Prostate gland (tissue), 2 donors: ENCODE measurements around the gene CAMTA2. TPM values are rescaled to one million over a fixed set of nuclear protein-coding genes. Genes with fewer than 3 reads are reported as not detected.

Source experiments
- DNase-seq: peaks from one replicate; pipeline ENCODE4 v3.0.0-alpha.2; 2019; ENCODE audit warnings: low spot score
- H3K27ac ChIP-seq, 2 donors: fragments of 200-600 bp; sonication (generic); 2 replicates each; pipeline ENCODE4 v1.5.1; 2017 to 2019
- H3K27me3 ChIP-seq: fragments of 200-600 bp; sonication (generic); replicated peaks from 2 replicates; pipeline ENCODE4 v1.5.1; 2019; ENCODE audit not compliant: insufficient read depth
- H3K36me3 ChIP-seq, 2 donors: fragments of 200-600 bp; sonication (generic); 1 replicate in 1 of 2; 2 replicates in 1 of 2; pipeline versions ENCODE4 v1.5.1 to v1.8.1; 2017 to 2019
- H3K4me1 ChIP-seq: fragments of 200-600 bp; sonication (generic); replicated peaks from 2 replicates; pipeline ENCODE4 v1.5.1; 2019
- H3K4me3 ChIP-seq, 2 donors: fragments of 200-600 bp; sonication (generic); 2 replicates each; pipeline ENCODE4 v1.5.1; 2017 to 2019
- H3K9me3 ChIP-seq: fragments of 200-600 bp; sonication (generic); 2 replicates; pipeline ENCODE4 v1.5.1; 2017
- POLR2A ChIP-seq: fragments of 450-650 bp; IDR thresholded peaks from one replicate; pipeline ENCODE4 v1.6.1; 2016; ENCODE audit warnings: antibody characterized with exemption, mild to moderate bottlenecking
- POLR2AphosphoS5 ChIP-seq: sonication (generic); formaldehyde crosslinking; IDR thresholded peaks from one replicate; pipeline ENCODE4 v1.6.1; 2017; ENCODE audit warnings: antibody characterized with exemption
- WGBS: methylation state at CpG from one replicate; pipeline ENCODE4 v1.1.5; 2018; 5-methylcytosine and 5-hydroxymethylcytosine counted together
- intact Hi-C: fragments of 100-400 bp; cut with DNase I; formaldehyde crosslinking; loops from one replicate; pipeline ENCODE4 v1.14.2; 2022
- total RNA-seq, 2 donors: library from RNA; depleted of rRNA; stranded (reverse); fragments of >200 nt; gene quantifications; one replicate each; pipeline ENCODE4 v1.1.0, GENCODE V29; 2016
- TF ChIP-seq, protein P1 (sequence below), 4 experiments: fragments of 200-600 bp in 2 of 4; fragments of 450-650 bp in 2 of 4; sonication (generic) in 2 of 4; IDR thresholded peaks; 1 replicate in 3 of 4; 2 replicates in 1 of 4; pipeline ENCODE4 v1.5.1; 2016 to 2019; ENCODE audit warnings: antibody characterized with exemption in 4 of 4, mild to moderate bottlenecking in 2 of 4, moderate library complexity in 2 of 4

CAMTA2 gene
- total RNA-seq, 2 donors from 2014 or later, result 13.6 to 40.2 TPM

DNA sequence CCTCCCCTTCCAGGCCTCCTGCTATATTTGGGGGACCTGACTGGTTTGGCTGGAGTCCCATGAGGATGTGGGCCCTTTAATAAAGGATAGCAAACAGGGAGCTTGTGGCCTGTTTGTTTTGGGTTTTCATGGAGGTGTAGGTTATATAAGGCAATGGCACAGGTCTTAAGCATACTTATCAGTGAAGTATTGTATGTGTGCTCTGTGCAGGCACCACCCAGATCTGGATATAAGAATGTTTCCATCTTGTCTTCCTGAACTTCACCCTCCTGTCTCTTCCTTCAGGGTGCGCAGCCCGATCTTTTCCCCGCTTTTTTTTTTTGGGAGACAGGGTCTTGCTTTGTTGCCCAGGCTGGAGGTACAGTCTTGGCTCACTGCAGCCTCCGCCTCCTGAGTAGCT is 37.1 kb upstream of the CAMTA2 start:
- DNase-seq, result no peak
- Histone ChIP-seq H3K9me3 (no peaks in the 10 kb centered on the region), H3K4me3 (no peak overlapping the region), H3K4me1 (no peaks in the 10 kb centered on the region), H3K27ac (no peak overlapping the region), H3K36me3 (peaks cover 0 to 23% of the 10 kb centered on the region in 2 donors), H3K27me3 (no peaks in the 10 kb centered on the region)
- TF ChIP-seq POLR2A, result no peak
- TF ChIP-seq, protein P1, sequence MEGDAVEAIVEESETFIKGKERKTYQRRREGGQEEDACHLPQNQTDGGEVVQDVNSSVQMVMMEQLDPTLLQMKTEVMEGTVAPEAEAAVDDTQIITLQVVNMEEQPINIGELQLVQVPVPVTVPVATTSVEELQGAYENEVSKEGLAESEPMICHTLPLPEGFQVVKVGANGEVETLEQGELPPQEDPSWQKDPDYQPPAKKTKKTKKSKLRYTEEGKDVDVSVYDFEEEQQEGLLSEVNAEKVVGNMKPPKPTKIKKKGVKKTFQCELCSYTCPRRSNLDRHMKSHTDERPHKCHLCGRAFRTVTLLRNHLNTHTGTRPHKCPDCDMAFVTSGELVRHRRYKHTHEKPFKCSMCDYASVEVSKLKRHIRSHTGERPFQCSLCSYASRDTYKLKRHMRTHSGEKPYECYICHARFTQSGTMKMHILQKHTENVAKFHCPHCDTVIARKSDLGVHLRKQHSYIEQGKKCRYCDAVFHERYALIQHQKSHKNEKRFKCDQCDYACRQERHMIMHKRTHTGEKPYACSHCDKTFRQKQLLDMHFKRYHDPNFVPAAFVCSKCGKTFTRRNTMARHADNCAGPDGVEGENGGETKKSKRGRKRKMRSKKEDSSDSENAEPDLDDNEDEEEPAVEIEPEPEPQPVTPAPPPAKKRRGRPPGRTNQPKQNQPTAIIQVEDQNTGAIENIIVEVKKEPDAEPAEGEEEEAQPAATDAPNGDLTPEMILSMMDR (IDR thresholded peaks at IDR 0.05), result no peak
- TF ChIP-seq POLR2AphosphoS5, result no peak
- WGBS, result 98% methylated on average over 4 of the region's 4 CpGs
- intact Hi-C loops, result no loop called here

DNA sequence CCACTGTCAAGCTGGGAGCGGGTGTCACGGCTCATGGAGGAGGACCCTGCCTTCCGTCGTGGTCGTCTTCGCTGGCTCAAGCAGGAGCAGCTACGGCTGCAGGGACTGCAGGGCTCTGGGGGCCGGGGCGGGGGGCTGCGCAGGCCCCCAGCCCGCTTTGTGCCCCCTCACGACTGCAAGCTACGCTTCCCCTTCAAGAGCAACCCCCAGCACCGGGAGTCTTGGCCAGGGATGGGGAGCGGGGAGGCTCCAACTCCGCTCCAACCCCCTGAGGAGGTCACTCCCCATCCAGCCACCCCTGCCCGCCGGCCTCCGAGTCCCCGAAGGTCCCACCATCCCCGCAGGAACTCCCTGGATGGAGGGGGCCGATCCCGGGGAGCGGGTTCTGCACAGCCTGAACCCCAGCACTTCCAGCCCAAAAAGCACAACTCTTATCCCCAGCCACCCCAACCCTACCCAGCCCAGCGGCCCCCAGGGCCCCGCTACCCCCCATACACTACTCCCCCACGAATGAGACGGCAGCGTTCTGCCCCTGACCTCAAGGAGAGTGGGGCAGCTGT is 36.2 kb upstream of the CAMTA2 start:
- no peaks in the 10 kb centered on the region for H3K27me3 ChIP-seq
- H3K4me1 ChIP-seq, result no peaks in the 10 kb centered on the region
- no peak for TF ChIP-seq POLR2AphosphoS5
- no peak for TF ChIP-seq POLR2A
- TF ChIP-seq, protein P1 (IDR thresholded peaks at IDR 0.05), result no peak
- no peak overlapping the region for H3K27ac ChIP-seq
- no peak for DNase-seq
- intact Hi-C loops, result no loop called here
- peaks cover 0 to 28% of the 10 kb centered on the region in 2 donors for H3K36me3 ChIP-seq
- 94% methylated on average over 27 of the region's 29 CpGs for WGBS
- no peaks in the 10 kb centered on the region for H3K9me3 ChIP-seq
- no peak overlapping the region for H3K4me3 ChIP-seq

DNA sequence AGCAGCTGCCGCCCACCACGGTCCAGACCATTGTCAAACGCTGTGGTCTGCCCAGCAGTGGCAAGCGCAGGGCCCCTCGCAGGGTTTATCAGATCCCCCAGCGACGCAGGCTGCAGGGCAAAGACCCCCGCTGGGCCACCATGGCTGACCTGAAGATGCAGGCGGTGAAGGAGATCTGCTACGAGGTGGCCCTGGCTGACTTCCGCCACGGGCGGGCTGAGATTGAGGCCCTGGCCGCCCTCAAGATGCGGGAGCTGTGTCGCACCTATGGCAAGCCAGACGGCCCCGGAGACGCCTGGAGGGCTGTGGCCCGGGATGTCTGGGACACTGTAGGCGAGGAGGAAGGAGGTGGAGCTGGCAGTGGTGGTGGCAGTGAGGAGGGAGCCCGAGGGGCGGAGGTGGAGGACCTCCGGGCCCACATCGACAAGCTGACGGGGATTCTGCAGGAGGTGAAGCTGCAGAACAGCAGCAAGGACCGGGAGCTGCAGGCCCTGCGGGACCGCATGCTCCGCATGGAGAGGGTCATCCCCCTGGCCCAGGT is 34.8 kb upstream of the CAMTA2 start:
- Histone ChIP-seq H3K4me3 (no peak overlapping the region), H3K4me1 (no peaks in the 10 kb centered on the region), H3K9me3 (no peaks in the 10 kb centered on the region), H3K27me3 (no peaks in the 10 kb centered on the region), H3K27ac (no peak overlapping the region), H3K36me3 (peaks cover 0 to 35% of the 10 kb centered on the region in 2 donors)
- WGBS, result 91% methylated on average over 28 of the region's 30 CpGs
- DNase-seq, result no peak
- TF ChIP-seq POLR2AphosphoS5, result no peak
- TF ChIP-seq POLR2A, result no peak
- TF ChIP-seq, protein P1 (IDR thresholded peaks at IDR 0.05), result no peak
- intact Hi-C loops, result no loop called here

DNA sequence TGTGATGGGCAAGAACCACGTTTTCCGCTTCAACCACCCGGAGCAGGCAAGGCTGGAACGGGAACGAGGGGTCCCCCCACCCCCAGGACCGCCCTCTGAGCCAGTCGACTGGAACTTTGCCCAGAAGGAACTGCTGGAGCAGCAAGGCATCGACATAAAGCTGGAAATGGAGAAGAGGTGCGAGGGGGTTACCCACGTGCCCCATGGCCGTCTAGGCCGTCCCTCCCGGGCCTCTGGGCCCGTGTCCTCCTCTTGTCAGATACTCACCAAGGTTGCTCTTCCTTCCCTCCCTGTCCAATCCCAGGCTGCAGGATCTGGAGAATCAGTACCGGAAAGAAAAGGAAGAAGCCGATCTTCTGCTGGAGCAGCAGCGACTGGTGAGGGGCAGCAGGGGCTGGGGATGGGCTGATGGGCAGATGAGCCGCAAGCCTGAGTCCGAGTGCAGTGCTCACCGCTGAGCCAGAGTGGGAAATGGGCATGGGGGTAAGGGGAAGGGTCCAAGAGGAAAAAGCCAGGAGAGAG is 33.1 kb upstream of the CAMTA2 start:
- H3K36me3 ChIP-seq, result peaks cover 5 to 35% of the 10 kb centered on the region in 2 donors

More for the DNA sequence above, 33.1 kb upstream of the CAMTA2 start:
- Histone ChIP-seq H3K27me3 (no peaks in the 10 kb centered on the region), H3K4me1 (no peaks in the 10 kb centered on the region), H3K9me3 (no peaks in the 10 kb centered on the region), H3K27ac (no peak overlapping the region), H3K4me3 (no peak overlapping the region)
- no peak for TF ChIP-seq POLR2A
- TF ChIP-seq POLR2AphosphoS5, result no peak
- TF ChIP-seq, protein P1 (IDR thresholded peaks at IDR 0.05), result no peak
- 84% methylated on average over 20 of the region's 20 CpGs for WGBS
- intact Hi-C loops, result no loop called here
- no peak for DNase-seq
